KMS-11 (cell line): ENCODE results near the gene CREB3L2.

Experiments used
- H2AFZ ChIP-seq: fragments of 200-600 bp; sonication (generic); 2 replicates; pipeline ENCODE4 v1.6.1; 2016; ENCODE audit warnings: antibody characterized with exemption, mixed run types, low read depth
- H3K27ac ChIP-seq: fragments of 200-600 bp; sonication (generic); 2 replicates; pipeline ENCODE4 v1.6.1; 2016; ENCODE audit warnings: mild to moderate bottlenecking, mixed run types
- H3K27me3 ChIP-seq: fragments of 200-600 bp; sonication (generic); 2 replicates; pipeline ENCODE4 v1.6.1; 2017; ENCODE audit warnings: mild to moderate bottlenecking, low read depth, mixed run types, moderate library complexity; ENCODE audit not compliant: insufficient read depth
- H3K36me3 ChIP-seq: fragments of 200-600 bp; sonication (generic); 2 replicates; pipeline ENCODE4 v1.6.1; 2017; ENCODE audit warnings: mild to moderate bottlenecking, mixed run types; ENCODE audit not compliant: insufficient read depth
- H3K4me1 ChIP-seq: fragments of 200-600 bp; sonication (generic); 2 replicates; pipeline ENCODE4 v1.6.1; 2016; ENCODE audit warnings: mild to moderate bottlenecking, low read depth, mixed run types; ENCODE audit not compliant: poor library complexity, severe bottlenecking
- H3K4me2 ChIP-seq: fragments of 200-600 bp; sonication (generic); 2 replicates; pipeline ENCODE4 v1.7.0; 2016; ENCODE audit warnings: mild to moderate bottlenecking, mixed run types
- H3K4me3 ChIP-seq: fragments of 200-600 bp; sonication (generic); IDR thresholded peaks from 2 replicates; pipeline ENCODE4 v1.6.1; 2017; ENCODE audit warnings: low read depth, low read length, mixed read lengths; ENCODE audit not compliant: insufficient read depth
- H3K79me2 ChIP-seq: fragments of 200-600 bp; sonication (generic); 2 replicates; pipeline ENCODE4 v1.6.1; 2016; ENCODE audit warnings: low read depth, mixed run types; ENCODE audit not compliant: insufficient read depth
- H3K9ac ChIP-seq: fragments of 200-600 bp; sonication (generic); 2 replicates; pipeline ENCODE4 v1.6.1; 2016; ENCODE audit warnings: mild to moderate bottlenecking, mixed run types
- H4K20me1 ChIP-seq: fragments of 200-600 bp; sonication (generic); 2 replicates; pipeline ENCODE4 v1.6.1; 2016; ENCODE audit warnings: mild to moderate bottlenecking, mixed run types; ENCODE audit not compliant: insufficient read depth
- TF ChIP-seq, protein P1 (sequence below): fragments of 200-600 bp; sonication (generic); conservative IDR thresholded peaks from 2 replicates; pipeline ENCODE4 v1.6.1; 2017; ENCODE audit warnings: low read depth, mild to moderate bottlenecking, antibody characterized with exemption, low read length, moderate library complexity, mixed read lengths

The CREB3L2 gene

DNA sequence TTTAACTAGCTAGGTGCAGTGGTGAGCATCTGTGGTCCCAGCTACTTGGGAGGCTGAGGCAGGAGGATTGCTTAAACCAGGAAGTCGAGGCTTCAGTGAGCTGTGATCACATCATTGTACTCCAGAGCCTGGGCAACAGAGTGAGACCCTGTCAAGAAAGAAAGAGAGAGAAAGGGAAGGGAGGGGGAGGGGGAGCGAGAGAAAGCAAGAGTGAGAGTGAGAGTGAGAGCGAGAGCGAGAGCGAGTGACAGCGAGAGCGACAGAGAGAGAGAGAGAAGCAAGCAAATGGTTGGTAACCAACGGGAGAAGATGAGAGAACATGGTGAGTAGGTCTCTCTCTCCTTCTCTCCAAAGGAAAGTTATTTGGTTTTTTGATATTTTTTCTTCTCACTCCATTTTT is 85.3 kb downstream of the CREB3L2 start:
- Histone ChIP-seq H3K4me2 (no peak overlapping the region), H3K27ac (no peak overlapping the region), H3K27me3 (no peaks in the 10 kb centered on the region), H3K79me2 (peaks cover 17% of the 10 kb centered on the region; the same call in 1 of the 2 replicates), H3K4me3 (no peak overlapping the region), H3K9ac (no peak overlapping the region), H2AFZ (no peak overlapping the region), H3K4me1 (peaks cover 6% of the 10 kb centered on the region), H4K20me1 (no peaks in the 10 kb centered on the region), H3K36me3 (no peaks in the 10 kb centered on the region; the same call in 1 of the 2 replicates)
- TF ChIP-seq, protein P1, sequence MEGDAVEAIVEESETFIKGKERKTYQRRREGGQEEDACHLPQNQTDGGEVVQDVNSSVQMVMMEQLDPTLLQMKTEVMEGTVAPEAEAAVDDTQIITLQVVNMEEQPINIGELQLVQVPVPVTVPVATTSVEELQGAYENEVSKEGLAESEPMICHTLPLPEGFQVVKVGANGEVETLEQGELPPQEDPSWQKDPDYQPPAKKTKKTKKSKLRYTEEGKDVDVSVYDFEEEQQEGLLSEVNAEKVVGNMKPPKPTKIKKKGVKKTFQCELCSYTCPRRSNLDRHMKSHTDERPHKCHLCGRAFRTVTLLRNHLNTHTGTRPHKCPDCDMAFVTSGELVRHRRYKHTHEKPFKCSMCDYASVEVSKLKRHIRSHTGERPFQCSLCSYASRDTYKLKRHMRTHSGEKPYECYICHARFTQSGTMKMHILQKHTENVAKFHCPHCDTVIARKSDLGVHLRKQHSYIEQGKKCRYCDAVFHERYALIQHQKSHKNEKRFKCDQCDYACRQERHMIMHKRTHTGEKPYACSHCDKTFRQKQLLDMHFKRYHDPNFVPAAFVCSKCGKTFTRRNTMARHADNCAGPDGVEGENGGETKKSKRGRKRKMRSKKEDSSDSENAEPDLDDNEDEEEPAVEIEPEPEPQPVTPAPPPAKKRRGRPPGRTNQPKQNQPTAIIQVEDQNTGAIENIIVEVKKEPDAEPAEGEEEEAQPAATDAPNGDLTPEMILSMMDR = no peak

DNA sequence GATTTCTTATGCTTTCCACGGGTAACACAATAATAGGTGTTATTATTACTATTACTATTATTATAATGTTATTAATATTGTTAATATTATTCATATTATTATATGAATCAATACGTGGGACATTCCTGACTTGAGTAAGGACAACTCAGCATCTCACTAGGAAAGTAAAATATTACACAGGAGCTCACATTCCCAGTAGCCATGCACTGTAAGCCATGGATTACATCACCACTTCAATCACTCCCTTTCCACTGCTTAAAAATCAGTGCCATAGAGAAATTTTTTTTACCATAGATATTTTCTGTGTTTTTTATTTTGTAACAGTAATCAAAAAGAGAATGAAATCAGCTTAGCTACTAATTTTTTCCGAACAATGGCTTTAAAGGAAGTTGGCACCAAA is 86.6 kb downstream of the CREB3L2 start:
- Histone ChIP-seq H3K4me1 (peaks cover 6% of the 10 kb centered on the region), H3K27me3 (no peaks in the 10 kb centered on the region), H3K4me3 (no peak overlapping the region), H3K27ac (no peak overlapping the region), H3K4me2 (no peak overlapping the region), H3K79me2 (peaks cover 14% of the 10 kb centered on the region; the same call in 1 of the 2 replicates), H2AFZ (no peak overlapping the region), H4K20me1 (no peaks in the 10 kb centered on the region), H3K36me3 (no peaks in the 10 kb centered on the region; the same call in 1 of the 2 replicates), H3K9ac (no peak overlapping the region)
- TF ChIP-seq, protein P1 = no peak

DNA sequence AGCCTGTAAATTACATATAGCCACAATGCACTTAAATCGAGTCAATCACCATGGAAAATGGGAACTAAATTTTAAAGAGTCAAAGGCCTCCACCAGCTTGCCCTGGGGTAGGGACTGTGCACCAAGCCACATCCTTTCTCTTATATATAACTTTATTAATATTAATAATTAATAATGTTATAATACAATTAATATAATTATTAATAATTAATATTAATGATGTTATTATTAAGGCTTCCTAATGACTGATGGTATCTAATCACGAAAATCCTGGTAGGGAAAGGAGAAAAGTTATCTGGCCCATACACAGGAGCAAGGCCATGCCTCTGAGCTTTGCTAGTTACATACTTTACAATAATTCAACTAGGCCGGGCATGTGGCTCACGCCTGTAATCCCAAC is 87.9 kb downstream of the CREB3L2 start:
- Histone ChIP-seq H3K4me2 (no peak overlapping the region), H4K20me1 (no peaks in the 10 kb centered on the region), H3K4me3 (no peak overlapping the region), H3K4me1 (peaks cover 6% of the 10 kb centered on the region), H3K27me3 (no peaks in the 10 kb centered on the region), H3K79me2 (0 out of 2 replicates have a peak, but pooled peaks cover 9% of the 10 kb centered on the region), H2AFZ (no peak overlapping the region), H3K27ac (no peak overlapping the region), H3K9ac (no peak overlapping the region), H3K36me3 (no peaks in the 10 kb centered on the region; the same call in 1 of the 2 replicates)
- TF ChIP-seq, protein P1 = no peak

DNA sequence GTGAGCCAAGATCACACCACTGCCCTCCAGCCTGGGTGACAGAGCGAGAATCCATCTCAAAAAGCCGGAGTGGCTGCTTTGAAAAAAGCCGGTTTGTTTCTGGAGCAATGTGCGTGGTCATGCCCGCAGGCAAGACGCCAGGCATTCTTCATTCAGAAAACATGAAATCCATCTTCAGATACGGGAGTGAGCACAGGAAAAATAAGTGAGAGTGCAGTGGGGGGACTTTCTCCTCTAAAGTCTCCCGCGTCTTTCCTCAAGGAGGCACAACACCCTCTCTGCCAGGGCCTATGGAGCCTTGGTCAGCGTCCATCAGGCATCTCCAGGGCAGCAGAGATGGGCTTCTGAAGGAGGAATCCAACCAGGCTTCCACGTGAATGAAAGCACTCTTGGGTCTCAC is 92.8 kb downstream of the CREB3L2 start:
- Histone ChIP-seq H3K27me3 (no peaks in the 10 kb centered on the region), H4K20me1 (no peaks in the 10 kb centered on the region), H3K4me2 (no peak overlapping the region), H3K36me3 (no peaks in the 10 kb centered on the region; the same call in 1 of the 2 replicates), H3K4me3 (no peak overlapping the region), H3K4me1 (peaks cover 6% of the 10 kb centered on the region), H3K9ac (no peak overlapping the region), H3K79me2 (no peaks in the 10 kb centered on the region), H2AFZ (no peak overlapping the region), H3K27ac (no peak overlapping the region)
- TF ChIP-seq, protein P1 = no peak
